NT2/D1 (cell line): Measurements from ENCODE around the gene SNX4.
A peak's percentile ranks its signal among the peaks of the same experiment; 100 is the strongest.

ENCODE experiments used
- DNase-seq: peaks from one replicate; pipeline ENCODE4 v3.0.0-alpha.2; 2011; ENCODE audit warnings: low read depth, low spot score
- H3K27me3 ChIP-seq: 2 replicates; pipeline ENCODE4 v1.6.0; 2011; ENCODE audit warnings: mild to moderate bottlenecking; ENCODE audit not compliant: insufficient read length, insufficient read depth
- H3K36me3 ChIP-seq: 2 replicates; pipeline ENCODE4 v1.6.1; 2011; ENCODE audit warnings: mild to moderate bottlenecking, low read length, mixed read lengths; ENCODE audit not compliant: insufficient read depth, insufficient read length
- H3K4me1 ChIP-seq: 2 replicates; pipeline ENCODE4 v1.5.1; 2011; ENCODE audit not compliant: insufficient read depth, insufficient read length
- H3K4me3 ChIP-seq: 2 replicates; pipeline ENCODE4 v1.5.1; 2011; ENCODE audit warnings: low read depth; ENCODE audit not compliant: insufficient read length
- H3K9ac ChIP-seq: 2 replicates; pipeline ENCODE4 v1.6.0; 2011; ENCODE audit warnings: low read depth; ENCODE audit not compliant: insufficient read length
- H3K9me3 ChIP-seq: 2 replicates; pipeline ENCODE4 v1.5.1; 2011; ENCODE audit warnings: mild to moderate bottlenecking, low read length; ENCODE audit not compliant: insufficient read depth
- SUZ12 ChIP-seq: IDR thresholded peaks from 2 replicates; pipeline ENCODE4 v1.6.1; 2011; ENCODE audit not compliant: insufficient read length, insufficient read depth; ENCODE audit errors: extremely low read depth
- YY1 ChIP-seq: IDR thresholded peaks from 2 replicates; pipeline ENCODE4 v1.6.1; 2011; ENCODE audit not compliant: insufficient read length, insufficient read depth
- ZNF274 ChIP-seq: IDR thresholded peaks from 2 replicates; pipeline ENCODE4 v1.6.1; 2011; ENCODE audit warnings: mild to moderate bottlenecking, low read depth, low read length

Gene SNX4

GRCh38 chr3:125462722-125463299, 57.2 kb downstream of the SNX4 start:
- no peak for DNase-seq
- Histone ChIP-seq H3K4me3 (no peak overlapping the region), H3K36me3 (peaks cover 50% of the 10 kb centered on the region), H3K9ac (no peak overlapping the region), H3K9me3 (no peaks in the 10 kb centered on the region), H3K4me1 (no peaks in the 10 kb centered on the region), H3K27me3 (no peaks in the 10 kb centered on the region)
- TF ChIP-seq SUZ12 (no peak), YY1 (no peak), ZNF274 (no peak)

- H3K36me3 ChIP-seq: peaks cover 48% of the 10 kb centered on the region
- H3K27me3 ChIP-seq: no peaks in the 10 kb centered on the region
- H3K9me3 ChIP-seq: no peaks in the 10 kb centered on the region
- H3K4me1 ChIP-seq: no peaks in the 10 kb centered on the region
- DNase-seq: no peak
- H3K9ac ChIP-seq: no peak overlapping the region
- no peak for TF ChIP-seq ZNF274
- no peak for TF ChIP-seq SUZ12
- TF ChIP-seq YY1: no peak
- no peak overlapping the region for H3K4me3 ChIP-seq
These were observed 58.1 kb downstream of the SNX4 start for GRCh38 chr3:125461896-125462295.

- TF ChIP-seq YY1 (no peak), SUZ12 (no peak), ZNF274 (no peak)
These were observed 59.8 kb downstream of the SNX4 start for GRCh38 chr3:125460233-125460632.

GRCh38 chr3:125443923-125444322, 76.1 kb downstream of the SNX4 start:
- no peaks in the 10 kb centered on the region for H3K27me3 ChIP-seq
- H3K4me1 ChIP-seq: peaks cover 3% of the 10 kb centered on the region
- H3K9ac ChIP-seq: no peak overlapping the region
- H3K36me3 ChIP-seq: peaks cover 22% of the 10 kb centered on the region
- no peak for DNase-seq
- no peaks in the 10 kb centered on the region for H3K9me3 ChIP-seq
- H3K4me3 ChIP-seq: no peak overlapping the region
- TF ChIP-seq ZNF274 (no peak), SUZ12 (no peak), YY1 (no peak)

More at GRCh38 chr3:125460233-125460632, 59.8 kb downstream of the SNX4 start:
- Histone ChIP-seq H3K9me3 (no peaks in the 10 kb centered on the region), H3K9ac (no peak overlapping the region), H3K36me3 (peaks cover 62% of the 10 kb centered on the region), H3K4me1 (no peaks in the 10 kb centered on the region), H3K27me3 (no peaks in the 10 kb centered on the region), H3K4me3 (no peak overlapping the region)
- DNase-seq: no peak

GRCh38 chr3:125442506-125442905, 77.5 kb downstream of the SNX4 start:
- DNase-seq: no peak
- Histone ChIP-seq H3K36me3 (peaks cover 8% of the 10 kb centered on the region), H3K4me1 (peaks cover 3% of the 10 kb centered on the region), H3K4me3 (no peak overlapping the region), H3K9me3 (no peaks in the 10 kb centered on the region), H3K27me3 (no peaks in the 10 kb centered on the region), H3K9ac (no peak overlapping the region)
- TF ChIP-seq ZNF274: no peak
- TF ChIP-seq SUZ12: no peak
- no peak for TF ChIP-seq YY1

- no peaks in the 10 kb centered on the region for H3K27me3 ChIP-seq
- H3K36me3 ChIP-seq: peaks cover 4% of the 10 kb centered on the region
- DNase-seq: no peak
- TF ChIP-seq YY1 (no peak), SUZ12 (no peak), ZNF274 (no peak)
- no peak overlapping the region for H3K4me3 ChIP-seq
- H3K9me3 ChIP-seq: no peaks in the 10 kb centered on the region
- peaks cover 3% of the 10 kb centered on the region for H3K4me1 ChIP-seq
- H3K9ac ChIP-seq: no peak overlapping the region
These were observed 79.0 kb downstream of the SNX4 start for GRCh38 chr3:125440970-125441369.

- no peak overlapping the region for H3K4me3 ChIP-seq
- H3K36me3 ChIP-seq: no peaks in the 10 kb centered on the region
- no peaks in the 10 kb centered on the region for H3K9me3 ChIP-seq
- peaks cover 4% of the 10 kb centered on the region for H3K4me1 ChIP-seq
- no peak for DNase-seq
- no peak overlapping the region for H3K9ac ChIP-seq
- TF ChIP-seq YY1: no peak
- no peak for TF ChIP-seq ZNF274
- no peaks in the 10 kb centered on the region for H3K27me3 ChIP-seq
These were observed 79.4 kb downstream of the SNX4 start for GRCh38 chr3:125440559-125440955.

- DNase-seq: peak; percentile 32
These were observed 82.2 kb downstream of the SNX4 start for GRCh38 chr3:125437631-125438435.

More at GRCh38 chr3:125437631-125438435, 82.2 kb downstream of the SNX4 start:
- peaks cover 13% of the 10 kb centered on the region for H3K4me1 ChIP-seq
- H3K9me3 ChIP-seq: no peaks in the 10 kb centered on the region
- no peak overlapping the region for H3K4me3 ChIP-seq
- H3K9ac ChIP-seq: no peak overlapping the region
- no peaks in the 10 kb centered on the region for H3K36me3 ChIP-seq
- TF ChIP-seq SUZ12 (no peak), YY1 (no peak), ZNF274 (no peak)
- no peaks in the 10 kb centered on the region for H3K27me3 ChIP-seq
